NCI-H2081 (cell line): ENCODE data around the gene MAGI1.

Experiments used
- DNase-seq, 2 experiments: peaks; one replicate each; lab custom pipeline; 2025; lab: John Stamatoyannopoulos, UW

The MAGI1 gene

DNA sequence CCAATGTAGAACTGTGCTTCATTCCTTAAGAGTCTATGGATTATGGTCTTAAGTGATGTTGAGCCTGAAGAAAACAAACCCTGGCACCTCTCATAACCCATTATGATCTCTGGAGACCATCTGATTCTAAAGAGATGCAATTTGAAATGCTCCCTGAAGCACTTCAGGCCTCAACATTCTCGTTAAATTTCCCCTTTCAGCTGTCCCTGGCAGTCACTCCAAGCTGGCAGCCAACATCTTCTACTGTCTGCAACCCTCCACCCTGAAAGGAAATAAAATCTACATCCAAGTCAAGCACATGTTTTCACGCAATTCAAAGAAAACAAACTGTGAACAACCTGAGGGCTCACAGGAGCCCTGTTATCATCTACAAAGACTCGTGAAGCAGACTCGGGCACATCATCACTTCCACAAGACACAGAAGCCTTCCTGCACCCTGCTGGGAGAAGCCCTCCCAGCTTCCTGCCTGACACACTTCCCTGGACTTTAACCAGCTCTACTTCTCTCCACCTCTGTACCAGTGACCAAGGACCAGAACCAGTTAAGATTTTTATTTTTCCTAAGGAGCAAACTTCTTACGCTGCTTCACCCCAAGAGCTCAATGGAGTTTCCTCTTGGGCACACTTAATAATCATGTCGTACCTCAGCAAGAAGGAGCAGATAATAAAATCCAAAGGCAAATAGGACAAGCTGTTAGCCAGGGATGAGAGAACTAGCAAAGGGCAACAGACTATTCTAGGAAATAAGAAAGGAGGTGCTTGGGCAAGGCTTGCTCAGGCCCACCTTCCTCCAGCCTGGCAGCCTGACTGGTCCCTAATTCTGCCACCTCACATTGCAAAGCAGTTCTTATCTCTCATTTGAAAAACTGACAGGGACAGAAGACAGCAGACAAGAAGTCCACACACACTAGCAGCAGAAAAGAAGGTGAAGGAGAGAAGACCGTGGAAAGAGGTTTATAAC lies 67.1 kb downstream of the MAGI1 start:
- no peak for DNase-seq

- no peak for DNase-seq
Observed at GRCh38 chr3:65968996-65969395, 69.7 kb downstream of the MAGI1 start.

DNA sequence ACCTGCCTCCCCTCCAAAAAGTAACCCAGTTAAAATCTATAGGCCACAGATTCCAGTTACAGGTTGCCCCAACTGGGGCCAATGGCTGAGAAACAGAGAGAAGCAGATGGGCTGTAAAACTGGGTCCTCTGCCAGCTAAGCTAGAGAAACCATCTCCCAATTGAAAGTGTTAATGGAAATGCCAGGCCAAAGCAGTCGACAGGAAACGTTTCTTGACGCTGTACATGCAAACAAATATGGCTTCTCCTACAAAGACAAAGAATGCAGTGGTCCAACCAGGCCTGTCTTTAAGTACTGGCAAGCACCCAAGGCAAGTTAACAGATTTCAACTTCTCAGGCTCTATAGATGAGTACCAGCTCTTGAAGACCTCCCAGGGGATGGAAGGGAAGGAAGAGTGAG lies 71.3 kb downstream of the MAGI1 start:
- no peak for DNase-seq

GRCh38 chr3:65964838-65965237 lies 73.9 kb downstream of the MAGI1 start:
- no peak for DNase-seq

DNA sequence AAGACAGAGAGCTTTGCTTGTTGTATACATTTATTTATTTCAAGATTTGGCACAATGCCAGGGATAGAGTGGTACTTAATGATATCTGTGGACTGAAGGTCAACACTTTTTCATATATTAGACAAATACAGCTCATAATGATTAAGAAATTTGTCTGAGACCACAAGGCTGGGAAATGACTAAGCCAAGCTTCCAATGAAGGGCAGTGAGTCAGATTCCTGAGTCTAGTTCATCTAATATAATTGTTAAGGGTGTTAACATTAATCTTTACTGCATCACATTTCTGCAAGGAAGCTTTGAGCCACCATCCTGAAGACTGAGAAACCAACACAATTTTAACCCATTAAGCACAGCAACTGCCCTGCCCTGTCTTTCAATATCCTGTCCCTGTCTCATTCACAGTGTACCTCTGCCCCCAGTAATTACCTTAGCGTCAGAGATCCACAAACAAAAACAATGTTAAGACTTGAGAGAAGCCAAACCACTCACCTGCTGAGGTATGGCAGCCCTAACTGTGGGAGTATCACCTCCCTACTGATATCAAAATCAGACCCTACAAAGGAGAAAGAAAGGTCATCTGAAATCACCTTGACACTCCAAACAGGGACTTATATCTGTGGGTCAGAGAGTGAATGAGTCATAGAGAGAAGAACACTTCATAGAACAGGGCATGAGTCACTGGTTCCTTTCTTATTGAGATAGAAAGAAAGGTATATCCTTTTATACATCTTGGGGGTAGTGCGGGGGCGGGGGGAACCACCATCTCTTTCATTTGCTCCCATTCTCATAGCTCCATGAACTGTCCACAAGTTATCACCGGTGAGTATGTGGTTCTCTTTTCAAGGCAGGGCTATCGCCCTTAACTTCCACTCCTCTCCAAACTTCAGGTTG lies 74.7 kb downstream of the MAGI1 start:
- DNase-seq, result no peak

DNA sequence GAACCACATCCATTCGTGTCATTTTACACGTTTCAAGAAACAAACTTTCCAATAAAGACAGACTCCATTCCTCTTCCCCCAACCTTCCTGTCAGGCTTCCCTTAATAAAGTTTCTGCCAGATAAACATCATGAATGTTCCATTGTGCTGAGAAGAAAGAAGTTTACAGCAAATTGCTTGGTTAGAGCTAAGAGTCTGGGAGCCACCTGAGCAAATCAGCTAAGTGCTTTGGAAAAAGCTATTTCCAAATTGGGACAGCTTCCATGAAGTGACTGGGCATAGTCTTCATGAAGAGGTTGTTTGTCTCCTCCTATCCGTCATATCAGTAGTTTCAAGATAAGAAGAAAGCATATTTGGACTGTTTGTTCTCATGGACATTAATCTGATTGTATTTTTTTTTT lies 77.0 kb downstream of the MAGI1 start:
- DNase-seq, result no peak

GRCh38 chr3:65961128-65961527 lies 77.6 kb downstream of the MAGI1 start:
- no peak for DNase-seq

- no peak for DNase-seq
Observed at GRCh38 chr3:65960087-65960486, 78.6 kb downstream of the MAGI1 start.

- no peak for DNase-seq
Observed at GRCh38 chr3:65958216-65958615, 80.5 kb downstream of the MAGI1 start.

DNA sequence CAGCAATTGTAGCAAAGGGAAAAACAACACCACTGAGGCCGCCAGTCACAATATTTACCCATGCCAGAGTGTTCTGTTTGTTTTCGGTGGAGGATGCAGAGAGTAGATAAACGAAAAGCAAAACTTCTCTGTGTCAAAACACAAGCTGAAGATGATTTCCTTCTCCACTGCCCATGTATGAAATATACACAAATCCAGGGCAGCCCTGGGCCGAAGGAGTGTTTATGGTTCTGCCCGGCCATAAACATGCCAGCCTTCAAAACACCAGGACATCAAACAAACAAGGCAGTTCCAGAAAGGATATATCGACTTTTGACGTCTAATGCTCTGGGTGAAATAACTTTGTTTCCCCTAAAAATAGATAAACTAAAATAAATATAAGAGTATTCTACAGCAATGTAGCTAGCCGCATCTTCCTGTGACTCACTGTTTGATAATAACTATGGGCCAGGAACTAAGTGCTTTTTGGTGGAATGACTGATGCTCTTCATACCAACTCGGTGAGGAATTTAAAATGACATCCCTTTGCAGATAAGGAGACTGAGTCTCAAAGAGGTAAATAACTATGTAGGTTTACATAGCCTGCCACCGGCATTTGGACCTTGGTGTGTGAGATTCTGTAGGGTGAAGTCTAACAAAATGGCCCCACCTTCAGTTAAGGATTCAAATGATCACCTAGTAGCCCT lies 82.8 kb downstream of the MAGI1 start:
- DNase-seq, result no peak

DNA sequence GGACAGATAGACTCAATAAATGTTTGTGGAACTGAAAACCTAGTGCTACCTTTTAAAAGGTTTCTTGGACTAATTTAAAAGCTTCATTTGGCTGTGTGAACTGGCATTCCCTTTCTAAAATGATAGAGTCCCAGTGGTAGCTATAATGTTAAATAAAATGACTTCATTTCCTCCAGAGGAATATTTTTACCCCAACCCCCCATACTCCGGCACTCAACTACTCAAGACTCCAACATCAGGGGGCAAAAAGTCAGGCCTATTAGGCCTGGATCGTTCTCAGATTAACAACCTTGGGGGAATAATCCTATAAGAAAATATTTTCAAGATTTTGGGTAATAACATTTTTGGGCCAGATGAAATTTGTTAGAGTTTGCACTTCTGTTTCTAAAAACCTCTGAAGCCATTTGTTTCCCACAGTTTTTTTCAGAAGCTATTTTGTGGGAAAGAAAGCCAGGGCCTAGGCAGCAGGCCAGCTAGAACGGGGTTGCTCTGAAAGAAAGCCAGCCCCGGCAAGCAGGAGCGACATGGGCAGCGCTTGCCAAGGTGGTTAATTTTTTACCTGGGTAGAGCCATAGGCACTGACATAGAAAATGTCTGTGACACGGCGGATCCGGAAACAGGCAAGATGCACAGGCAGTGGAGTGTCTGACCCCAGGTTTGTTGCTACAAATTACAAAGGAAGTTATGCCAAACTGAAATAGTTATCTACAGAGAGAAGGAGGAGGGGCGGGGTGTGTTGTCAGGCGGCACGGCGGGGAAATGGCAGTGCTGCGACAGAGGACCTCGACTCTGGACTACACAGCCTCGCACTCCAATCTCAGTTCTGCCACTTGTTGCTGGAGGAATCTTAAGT lies 84.6 kb downstream of the MAGI1 start:
- peak in 1 of 2 experiments; percentile 7 for DNase-seq

DNA sequence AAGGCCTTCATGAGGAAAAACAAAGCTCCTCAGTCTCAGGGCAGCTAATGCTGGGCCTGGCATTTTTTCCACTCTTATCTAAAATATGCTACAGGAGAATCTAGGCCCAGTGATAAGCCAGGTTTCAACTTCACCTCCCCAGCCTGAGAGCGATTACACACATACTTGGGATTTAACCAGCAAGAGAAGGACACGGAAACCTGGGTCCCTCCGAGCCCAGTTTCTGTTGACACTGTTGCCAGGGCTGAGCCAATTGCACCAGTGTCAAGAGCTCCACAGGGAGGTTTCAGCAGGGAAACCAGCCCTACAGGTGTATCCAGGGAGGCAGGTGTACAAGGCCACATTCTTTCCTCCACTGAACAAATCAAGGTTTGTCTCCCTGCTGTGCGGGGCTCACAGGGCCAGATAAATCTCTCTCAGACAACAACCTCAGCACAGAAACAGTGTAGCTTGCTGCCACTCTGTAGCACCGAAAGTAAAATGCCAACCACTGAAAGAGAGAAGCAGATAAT lies 85.4 kb downstream of the MAGI1 start:
- DNase-seq, result peak; percentile 81 to 93

DNA sequence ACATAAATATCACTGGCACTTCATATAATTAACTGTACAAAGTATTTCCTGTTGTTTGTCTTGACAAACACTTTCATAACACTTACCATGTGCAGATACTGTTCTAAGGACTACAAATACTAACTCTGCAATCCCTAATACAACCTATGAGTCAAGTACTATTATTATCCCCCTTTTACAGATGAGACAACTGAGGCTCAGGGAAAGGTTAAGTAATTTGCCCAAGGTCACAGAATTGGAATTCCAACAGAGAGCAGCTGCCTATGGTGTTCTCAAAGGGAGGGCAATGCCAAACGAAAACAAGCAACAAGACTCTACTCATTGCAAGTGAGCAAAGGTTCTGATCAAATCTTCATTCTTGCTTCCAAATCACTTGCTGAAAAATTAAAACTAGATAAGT lies 85.9 kb downstream of the MAGI1 start:
- no peak for DNase-seq

- no peak for DNase-seq
Observed at GRCh38 chr3:65951836-65952505, 86.7 kb downstream of the MAGI1 start.

- no peak for DNase-seq
Observed at GRCh38 chr3:65950340-65951326, 88.1 kb downstream of the MAGI1 start.

GRCh38 chr3:65948841-65949573 lies 89.7 kb downstream of the MAGI1 start:
- no peak for DNase-seq

DNA sequence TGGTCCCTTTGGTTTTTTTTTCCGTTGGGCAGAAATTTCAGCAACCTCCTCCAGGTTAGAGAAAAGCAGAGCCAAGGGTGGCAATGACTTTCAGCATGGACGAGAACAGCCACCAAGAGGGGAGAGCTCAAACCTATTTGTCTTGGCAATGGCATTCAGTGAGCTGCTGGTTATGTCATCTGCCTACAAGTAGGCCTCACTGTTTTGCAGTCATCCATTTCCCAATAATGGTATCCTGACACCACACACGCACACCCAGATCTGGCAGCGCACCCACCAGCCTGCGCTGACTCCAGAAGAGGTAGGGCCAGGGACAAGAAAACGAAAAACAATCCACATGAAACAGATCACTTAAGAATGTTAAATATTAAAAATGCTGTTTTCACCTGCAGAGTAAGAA lies 92.3 kb downstream of the MAGI1 start:
- peak; percentile 34 to 50 for DNase-seq

- no peak for DNase-seq
Observed at GRCh38 chr3:65945953-65946352, 92.8 kb downstream of the MAGI1 start.

DNA sequence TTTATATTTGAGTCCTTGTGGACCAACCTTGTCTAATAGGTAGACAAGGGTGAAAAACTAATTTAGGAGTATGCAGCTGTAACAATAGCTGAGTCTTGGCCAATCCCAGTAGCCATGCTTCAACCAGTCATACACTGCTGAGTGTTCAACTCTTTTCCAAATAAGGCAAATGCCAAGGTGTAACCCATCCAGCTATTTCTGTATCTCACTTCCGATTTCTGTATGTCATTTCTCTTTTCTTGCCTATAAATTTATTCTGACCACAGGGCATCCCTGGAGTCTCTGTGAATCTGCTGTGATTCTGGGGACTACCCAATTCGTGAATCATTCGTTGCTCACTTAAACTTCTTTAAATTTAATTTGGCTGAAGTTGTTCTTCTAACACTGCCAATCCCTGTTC lies 93.2 kb downstream of the MAGI1 start:
- DNase-seq, result no peak
